ENCODE measurements around the gene RAVER1. TPM values are rescaled to one million over a fixed set of nuclear protein-coding genes. Genes with fewer than 3 reads are reported as not detected.

Gene RAVER1
- total and polyA plus RNA-seq, 2 experiments from 2014 or later, result 23.0 to 29.2 TPM

- Histone ChIP-seq H3K9me2 (ENCODE audit: insufficient read depth) (no peaks in the 10 kb centered on the region), H3K9me3 (ENCODE audit: low read depth) (no peaks in the 10 kb centered on the region), H2AFZ (peak overlapping the region; percentile 80), H3K27ac (no peak overlapping the region), H3K9ac (peak overlapping the region; percentile 90), H3K27me3 (replicated peaks; ENCODE audit: insufficient read depth) (no peaks in the 10 kb centered on the region), H3K36me3 (ENCODE audit: low read depth) (no peaks in the 10 kb centered on the region), H3K4me2 (ENCODE audit: unreplicated experiment) (peak overlapping the region; percentile 80), H3F3A (ENCODE audit: insufficient read depth) (no peaks in the 10 kb centered on the region), H3K4me3 (peak overlapping the region; percentile 90; the same call in 1 of the 2 replicates), H4K20me1 (ENCODE audit: insufficient read depth) (no peaks in the 10 kb centered on the region), H3K79me2 (ENCODE audit: insufficient read depth) (peaks cover 26% of the 10 kb centered on the region), H3K4me1 (ENCODE audit: insufficient read depth) (peaks cover 8% of the 10 kb centered on the region)
- TF ChIP-seq EZH2phosphoT487 (IDR thresholded peaks at IDR 0.05; ENCODE audit: insufficient read depth, low read depth) (no peak), EZH2 (IDR thresholded peaks at IDR 0.05; ENCODE audit: insufficient read depth, poor library complexity, severe bottlenecking) (no peak)
- DNase-seq, result no peak
- in situ Hi-C loops (cut with MboI), result no loop called here
- WGBS, 2 experiments (ENCODE audit: low coverage in 1 of 2, low lambda C conversion rate in 2 of 2, missing lambda C conversion rate in 2 of 2), result 56 to 57% methylated on average over 25 to 26 of the region's 26 CpGs
Observed at GRCh38 chr19:10335352-10335985, 2.1 kb upstream of the RAVER1 start.

- DNase-seq, result peak; percentile 99
- H3K79me2 ChIP-seq (ENCODE audit: insufficient read depth), result peaks cover 33% of the 10 kb centered on the region
- peak overlapping the region; percentile 84 for H3K4me2 ChIP-seq (ENCODE audit: unreplicated experiment)
- in situ Hi-C loops (cut with MboI), result no loop called here
- H3K4me1 ChIP-seq (ENCODE audit: insufficient read depth), result peaks cover 8% of the 10 kb centered on the region
- no peaks in the 10 kb centered on the region for H3K9me3 ChIP-seq (ENCODE audit: low read depth)
- no peaks in the 10 kb centered on the region for H3K9me2 ChIP-seq (ENCODE audit: insufficient read depth)
- 2% methylated on average over 45 to 57 of the region's 59 CpGs for WGBS, 2 experiments (ENCODE audit: low coverage in 1 of 2, low lambda C conversion rate in 2 of 2, missing lambda C conversion rate in 2 of 2)
- TF ChIP-seq EZH2phosphoT487 (IDR thresholded peaks at IDR 0.05; ENCODE audit: insufficient read depth, low read depth) (no peak), EZH2 (IDR thresholded peaks at IDR 0.05; ENCODE audit: insufficient read depth, poor library complexity, severe bottlenecking) (no peak)
- H3F3A ChIP-seq (ENCODE audit: insufficient read depth), result no peaks in the 10 kb centered on the region
- H3K36me3 ChIP-seq (ENCODE audit: low read depth), result no peaks in the 10 kb centered on the region
- H4K20me1 ChIP-seq (ENCODE audit: insufficient read depth), result no peaks in the 10 kb centered on the region
- H3K4me3 ChIP-seq, result peak overlapping the region; percentile 90
- H3K9ac ChIP-seq, result peak overlapping the region; percentile 90
- peak overlapping the region; percentile 80 for H2AFZ ChIP-seq
- peak overlapping the region; percentile 92 for H3K27ac ChIP-seq
- H3K27me3 ChIP-seq (replicated peaks; ENCODE audit: insufficient read depth), result no peaks in the 10 kb centered on the region
Observed at GRCh38 chr19:10334588-10335351, 1.4 kb upstream of the RAVER1 start.

DNA sequence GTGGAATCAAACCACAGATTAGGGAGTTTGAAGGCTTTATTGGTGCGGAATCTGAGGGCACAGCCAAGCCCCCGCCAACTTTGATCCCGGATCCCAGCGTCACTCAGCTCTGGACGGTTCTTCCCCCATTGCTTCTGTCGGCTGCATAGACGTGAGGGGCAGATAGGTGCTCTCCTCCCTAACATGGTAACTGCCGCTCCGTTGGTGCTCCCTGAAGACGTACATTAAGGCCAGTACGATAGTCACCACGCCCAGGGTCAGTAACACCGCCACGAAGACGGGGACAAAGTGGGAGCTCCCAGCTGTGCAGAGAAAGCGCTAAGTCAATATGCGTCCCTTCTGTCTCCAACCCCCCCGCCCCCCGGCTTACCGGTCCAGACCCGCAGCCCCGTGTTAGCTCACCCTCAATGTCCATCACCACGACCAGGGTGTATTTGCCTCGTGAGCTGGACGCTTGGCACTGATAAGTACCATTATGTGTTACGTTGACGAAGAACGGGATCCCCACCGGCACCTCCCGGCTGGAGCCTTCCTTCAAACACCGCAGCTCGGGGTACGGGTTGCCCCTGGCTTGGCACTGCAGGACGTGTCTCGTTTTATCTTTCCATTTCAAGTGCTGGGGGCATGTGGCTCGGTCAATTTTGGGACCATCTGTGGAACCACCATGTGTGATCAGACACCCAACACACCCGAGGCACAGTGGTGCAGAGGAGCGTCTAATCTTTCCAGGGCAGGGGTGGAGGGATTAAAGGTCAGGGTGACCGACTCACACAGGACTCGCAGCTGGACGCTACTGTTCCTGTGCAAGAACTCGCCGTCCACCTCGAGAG lies 644 bp upstream of the RAVER1 start:
- no peaks in the 10 kb centered on the region for H3K9me2 ChIP-seq (ENCODE audit: insufficient read depth)
- H3K79me2 ChIP-seq (ENCODE audit: insufficient read depth), result peaks cover 41% of the 10 kb centered on the region
- TF ChIP-seq EZH2 (IDR thresholded peaks at IDR 0.05; ENCODE audit: insufficient read depth, poor library complexity, severe bottlenecking), result no peak
- TF ChIP-seq EZH2phosphoT487 (IDR thresholded peaks at IDR 0.05; ENCODE audit: insufficient read depth, low read depth), result no peak
- H4K20me1 ChIP-seq (ENCODE audit: insufficient read depth), result no peaks in the 10 kb centered on the region
- no peaks in the 10 kb centered on the region for H3K27me3 ChIP-seq (replicated peaks; ENCODE audit: insufficient read depth)
- H3K36me3 ChIP-seq (ENCODE audit: low read depth), result no peaks in the 10 kb centered on the region
- no peaks in the 10 kb centered on the region for H3K9me3 ChIP-seq (ENCODE audit: low read depth)
- peaks cover 8% of the 10 kb centered on the region for H3K4me1 ChIP-seq (ENCODE audit: insufficient read depth)
- peak overlapping the region; percentile 90 for H3K9ac ChIP-seq
- H3F3A ChIP-seq (ENCODE audit: insufficient read depth), result no peaks in the 10 kb centered on the region
- H2AFZ ChIP-seq, result peak overlapping the region; percentile 80
- peak; percentile 48 for DNase-seq
- in situ Hi-C loops (cut with MboI), result no loop called here
- H3K4me3 ChIP-seq, result peak overlapping the region; percentile 90
- WGBS, 2 experiments (ENCODE audit: low coverage in 1 of 2, low lambda C conversion rate in 2 of 2, missing lambda C conversion rate in 2 of 2), result 3% methylated on average over 43 to 44 of the region's 44 CpGs
- H3K4me2 ChIP-seq (ENCODE audit: unreplicated experiment), result peak overlapping the region; percentile 84
- H3K27ac ChIP-seq, result peak overlapping the region; percentile 92
